NCI-H128 (cell line): ENCODE data around the gene TRIM15.

ENCODE experiments used
- DNase-seq: peaks from one replicate; lab custom pipeline; 2025; ENCODE audit not compliant: unreplicated experiment; lab: John Stamatoyannopoulos, UW

The TRIM15 gene

GRCh38 chr6:30145818-30146217, 17.5 kb upstream of the TRIM15 start:
- no peak for DNase-seq

GRCh38 chr6:30147096-30147495, 16.2 kb upstream of the TRIM15 start:
- DNase-seq: no peak

GRCh38 chr6:30149234-30149633, 14.1 kb upstream of the TRIM15 start:
- DNase-seq: no peak

GRCh38 chr6:30149858-30150550, 13.3 kb upstream of the TRIM15 start:
- DNase-seq: no peak

- no peak for DNase-seq
Observed at GRCh38 chr6:30150671-30151395, 12.5 kb upstream of the TRIM15 start.

DNA sequence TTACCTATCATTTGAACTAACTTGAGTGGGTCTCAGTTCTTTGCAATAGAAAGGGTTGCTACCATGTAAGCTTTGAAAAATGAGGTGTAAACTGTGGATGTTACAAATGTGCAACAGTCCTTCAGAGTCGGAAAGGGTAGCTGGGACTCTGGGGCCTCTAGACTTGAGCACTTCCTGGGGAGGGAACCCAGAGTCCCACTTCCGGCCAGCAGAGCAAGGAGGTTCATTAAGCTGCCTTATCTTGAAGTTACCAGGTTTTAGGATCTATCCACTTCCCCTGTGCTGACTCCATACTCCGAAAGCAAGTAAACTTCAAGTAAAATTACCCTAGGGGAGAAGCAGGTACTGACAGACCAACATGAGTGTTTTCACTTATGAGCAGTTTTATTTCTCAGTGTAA, 11.8 kb upstream of the TRIM15 start:
- DNase-seq: no peak

- DNase-seq: no peak
Observed at GRCh38 chr6:30152016-30152673, 11.2 kb upstream of the TRIM15 start.

DNA sequence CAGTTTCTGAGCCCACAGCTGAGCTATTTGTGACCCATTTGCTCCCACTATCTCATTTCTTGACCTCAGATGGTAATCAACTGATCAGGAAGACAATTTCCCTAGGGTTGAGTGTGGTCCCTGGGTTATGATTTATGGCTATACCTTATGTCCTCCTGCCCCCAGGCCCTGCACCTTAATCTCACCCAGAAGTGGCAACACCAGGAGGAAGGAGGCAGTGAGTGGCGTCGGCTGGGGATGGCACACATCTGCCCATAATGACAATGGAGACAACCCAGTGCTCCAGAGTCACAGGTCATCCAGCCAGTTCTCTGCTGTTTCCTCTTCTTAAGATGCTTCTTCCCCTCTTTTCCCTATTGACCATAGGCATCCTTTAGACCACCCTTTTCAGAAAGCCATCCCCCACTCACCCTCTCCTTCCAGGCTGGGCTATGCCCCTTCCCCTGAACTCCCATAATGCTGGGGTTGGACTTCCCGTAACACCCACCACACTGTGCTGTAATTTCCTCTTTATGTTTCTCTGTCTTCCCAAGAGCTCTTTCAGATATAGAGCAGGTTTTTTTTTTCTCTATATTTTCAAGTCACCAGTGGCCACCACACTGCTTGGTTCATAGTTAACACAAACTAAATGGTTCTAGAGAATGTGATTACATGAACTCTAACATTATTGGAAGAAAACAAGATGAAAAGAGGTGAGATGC, 10.3 kb upstream of the TRIM15 start:
- no peak for DNase-seq

DNA sequence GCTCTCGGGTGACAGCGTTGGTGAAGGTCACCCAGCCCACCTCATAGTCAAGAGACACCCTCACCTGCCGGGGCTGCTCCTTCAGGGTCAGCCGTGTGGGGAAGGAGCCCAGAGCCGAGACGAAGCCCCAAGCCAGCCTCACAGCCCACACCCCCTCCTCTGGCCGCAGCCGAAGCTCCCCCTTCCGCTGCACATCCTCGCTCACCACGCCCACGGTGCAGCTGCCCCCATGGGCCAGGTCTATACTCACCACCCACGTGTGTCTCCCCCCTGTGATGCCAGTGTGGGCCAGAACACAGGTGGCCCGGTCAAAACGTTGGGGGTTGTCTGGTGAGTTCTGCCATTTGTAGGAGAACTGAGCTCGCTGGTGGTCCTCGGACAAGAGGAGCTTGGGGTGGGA, 9.3 kb upstream of the TRIM15 start:
- DNase-seq: no peak

DNA sequence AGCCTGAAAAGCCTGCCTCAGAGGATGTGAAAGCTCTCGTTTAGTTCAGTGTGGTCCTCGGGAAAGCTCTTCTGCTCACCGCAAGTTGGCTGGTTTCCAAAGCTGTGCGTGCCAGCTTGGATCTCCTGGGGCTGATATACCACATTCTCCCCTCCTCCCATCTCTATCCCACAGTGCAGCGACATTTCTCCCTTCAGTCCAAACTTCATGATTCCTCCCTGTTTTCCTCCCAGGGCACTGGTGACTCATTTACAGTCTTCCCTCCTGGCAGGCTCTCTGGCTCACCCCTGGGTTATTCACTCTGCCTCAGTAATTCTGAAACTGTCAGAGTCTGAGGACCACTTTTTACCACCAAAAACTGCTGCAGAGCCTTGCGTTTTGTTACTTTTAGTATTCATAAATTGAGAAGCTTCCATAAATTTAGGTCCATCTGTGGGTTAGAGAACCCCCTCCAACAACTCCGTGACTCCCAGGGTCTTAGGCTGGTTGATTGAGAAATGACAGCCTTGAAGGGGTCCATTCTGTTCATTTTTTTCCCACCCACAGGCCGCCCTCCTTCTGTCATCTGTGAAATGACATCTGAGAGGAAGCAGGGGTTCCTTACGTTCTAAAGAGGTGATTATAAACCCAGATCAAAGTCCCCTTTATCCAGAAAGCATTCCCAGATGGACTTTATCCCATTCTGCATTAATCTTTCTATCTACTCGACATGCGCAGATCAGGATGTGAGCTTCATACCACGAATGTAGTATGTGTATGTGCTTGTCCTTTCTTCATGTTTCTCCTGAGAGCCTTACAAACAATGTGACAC, 8.4 kb upstream of the TRIM15 start:
- DNase-seq: no peak

GRCh38 chr6:30155520-30156261, 7.7 kb upstream of the TRIM15 start:
- DNase-seq: no peak

DNA sequence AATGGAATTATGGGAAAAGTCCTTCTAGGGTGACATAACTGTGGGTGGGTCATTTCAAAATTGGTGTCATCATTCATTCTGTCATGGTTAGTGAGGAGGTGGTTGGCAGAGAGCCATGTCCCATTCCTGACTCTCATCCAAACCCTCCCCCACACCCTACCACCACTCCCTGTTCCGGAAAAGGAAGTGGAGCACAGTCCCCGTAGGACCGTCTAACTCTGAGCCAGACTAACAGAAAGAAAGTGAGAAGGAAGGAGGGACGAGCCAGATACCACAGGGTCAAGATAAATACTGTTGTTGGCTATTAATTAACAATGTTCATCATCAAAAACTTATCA, 7.1 kb upstream of the TRIM15 start:
- DNase-seq: no peak

- no peak for DNase-seq
Observed at GRCh38 chr6:30156774-30157173, 6.6 kb upstream of the TRIM15 start.

DNA sequence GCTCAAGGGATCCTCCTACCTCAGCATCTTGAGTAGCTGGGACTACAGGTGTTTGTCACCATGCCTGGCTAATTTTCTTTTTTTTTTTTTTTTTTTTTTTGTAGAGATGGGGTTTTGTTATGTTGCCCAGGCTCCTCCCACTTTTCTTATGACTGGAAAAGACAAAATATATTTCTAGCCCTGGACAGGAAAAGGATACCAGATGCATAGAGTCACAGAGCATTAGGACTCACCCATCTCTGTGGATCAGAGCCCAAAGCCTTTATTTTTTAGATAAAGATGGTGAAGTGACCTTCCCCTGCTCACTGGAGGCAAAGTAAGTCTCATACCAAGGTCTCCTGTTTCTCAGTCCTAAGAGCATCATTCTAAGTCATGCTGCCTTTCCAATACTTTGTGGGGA, 5.8 kb upstream of the TRIM15 start:
- DNase-seq: no peak

DNA sequence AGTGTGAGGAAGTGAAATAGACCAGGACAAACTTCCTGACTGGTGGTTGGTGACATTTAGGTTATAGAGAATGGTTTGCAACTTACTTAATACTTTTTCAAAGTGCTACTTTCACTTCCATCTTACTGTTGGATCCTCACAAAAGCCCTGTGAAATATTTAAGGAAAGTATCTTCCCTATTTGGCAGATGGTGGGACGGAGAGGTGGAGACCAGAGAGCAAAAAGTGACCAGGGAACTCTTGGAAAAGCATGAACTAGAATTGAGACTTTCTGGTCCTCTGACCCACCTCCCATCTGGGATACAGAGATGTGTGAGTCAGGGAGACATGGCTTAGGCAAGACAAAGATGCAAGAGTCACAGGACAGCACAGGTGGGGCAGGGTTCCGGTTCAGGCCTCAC, 5.3 kb upstream of the TRIM15 start:
- no peak for DNase-seq

DNA sequence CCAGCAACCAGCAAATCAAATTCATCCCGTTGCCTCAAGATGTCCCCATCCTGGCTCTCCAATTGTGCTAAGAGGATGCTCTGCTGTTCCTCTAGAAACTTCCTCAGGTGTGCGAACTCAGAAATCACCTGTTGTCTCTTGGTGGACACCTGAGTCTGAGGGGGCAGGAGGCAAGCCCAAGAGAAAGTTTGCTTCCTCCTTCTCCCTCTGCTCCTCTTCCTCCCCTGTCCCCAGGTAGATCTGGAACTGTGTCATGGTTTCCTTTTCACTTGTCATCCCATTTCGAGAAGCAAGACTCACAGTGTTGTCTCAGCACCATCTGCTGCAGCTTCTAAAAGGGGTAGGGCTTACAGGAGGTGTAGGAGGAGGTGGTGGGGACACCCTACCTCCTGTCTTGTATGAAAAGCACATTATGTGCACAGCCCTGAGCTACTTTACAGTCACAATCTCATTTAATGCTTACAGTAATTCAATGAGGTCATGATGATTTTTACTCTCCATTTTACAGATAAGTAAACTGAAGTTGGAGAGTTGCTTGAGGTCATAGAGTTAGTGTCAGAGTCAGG, 4.8 kb upstream of the TRIM15 start:
- DNase-seq: no peak

DNA sequence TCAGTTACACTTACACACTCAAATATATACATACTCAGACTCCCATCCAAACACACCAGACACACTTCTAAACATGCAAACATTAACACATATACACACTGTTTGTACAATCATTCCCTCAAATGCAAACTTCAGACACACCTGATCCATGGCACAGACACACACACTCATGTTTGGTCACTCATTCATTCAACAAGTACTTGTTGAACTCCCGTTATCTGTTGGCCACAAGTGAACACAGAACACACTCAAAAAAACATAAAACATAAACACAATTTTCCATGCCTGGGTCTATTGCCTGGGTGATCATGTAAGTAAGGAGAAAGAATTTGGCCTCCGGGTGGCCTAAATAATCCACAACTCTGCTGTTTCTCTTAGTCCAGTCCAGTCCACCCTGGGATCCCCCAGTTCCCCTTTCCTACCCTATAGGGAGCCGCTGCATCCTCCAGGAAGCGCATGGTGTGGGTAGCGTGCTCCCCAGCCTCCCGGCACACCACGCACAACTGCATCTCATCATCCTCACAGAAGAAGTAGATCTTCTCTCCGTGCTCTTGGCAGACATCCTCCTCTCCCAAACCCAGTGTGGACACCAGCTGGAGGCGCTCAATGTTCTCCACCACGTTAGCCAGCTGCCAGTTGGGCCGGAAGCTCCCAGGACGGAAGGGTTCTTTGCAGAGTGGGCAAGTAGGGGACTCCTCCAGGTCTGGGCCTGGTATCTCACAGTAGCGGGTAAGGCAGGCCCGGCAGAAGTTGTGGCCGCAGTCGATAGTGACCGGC, 3.1 kb upstream of the TRIM15 start:
- no peak for DNase-seq

GRCh38 chr6:30160785-30161531, 2.4 kb upstream of the TRIM15 start, which contains the start of gene TRIM10:
TSS of gene TRIM10 (minus strand) at chr6:30161211. CDS start at chr6:30160858, 353 bp downstream.
- no peak for DNase-seq
